ENCODE measurements around the gene ANO3. TPM values are rescaled to one million over a fixed set of nuclear protein-coding genes. Genes with fewer than 3 reads are reported as not detected.

The ANO3 gene
- total RNA-seq, 4 donors from 2014 or later = 0.08 to 0.27 TPM; not detected in 2

- no peak for ATAC-seq
- Histone ChIP-seq H3K27ac (no peak overlapping the region), H3K36me3 (no peaks in the 10 kb centered on the region), H3K27me3 (no peaks in the 10 kb centered on the region), H3K9me3 (peaks cover 0 to 24% (median 0%) of the 10 kb centered on the region in 3 donors), H3K4me3 (no peak overlapping the region), H3K4me1 (no peaks in the 10 kb centered on the region)
- WGBS, 2 donors (ENCODE audit: low coverage in 1 of 2) = 29% methylated on average over 1 of the region's 2 CpGs; no CpG with 5 or more reads in 1 of the 2 donors
- TF ChIP-seq POLR2A (IDR thresholded peaks at IDR 0.05) (no peak), EP300 (IDR thresholded peaks at IDR 0.05) (no peak), POLR2AphosphoS5 (IDR thresholded peaks at IDR 0.05) (no peak), CTCF (IDR thresholded peaks at IDR 0.05) (no peak)
These were observed 281.8 kb downstream of the ANO3 start for GRCh38 chr11:26613759-26614158.

- H3K36me3 ChIP-seq = no peaks in the 10 kb centered on the region
- H3K9me3 ChIP-seq = peaks cover 0 to 9% (median 0%) of the 10 kb centered on the region in 3 donors
- 35 to 67% methylated on average over 1 of the region's 1 CpG for WGBS, 2 donors (ENCODE audit: low coverage in 1 of 2)
- H3K4me3 ChIP-seq = no peak overlapping the region
- H3K27me3 ChIP-seq = no peaks in the 10 kb centered on the region
- ATAC-seq = no peak
- no peak for TF ChIP-seq EP300 (IDR thresholded peaks at IDR 0.05)
- no peak for TF ChIP-seq POLR2AphosphoS5 (IDR thresholded peaks at IDR 0.05)
- TF ChIP-seq POLR2A (IDR thresholded peaks at IDR 0.05) = no peak
- no peak for TF ChIP-seq CTCF (IDR thresholded peaks at IDR 0.05)
- no peaks in the 10 kb centered on the region for H3K4me1 ChIP-seq
- H3K27ac ChIP-seq = no peak overlapping the region
These were observed 286.5 kb downstream of the ANO3 start for GRCh38 chr11:26618441-26618840.

- no peak for ATAC-seq
- no peaks in the 10 kb centered on the region for H3K36me3 ChIP-seq
- 95 to 100% methylated on average over 1 of the region's 1 CpG for WGBS, 2 donors (ENCODE audit: low coverage in 1 of 2)
- no peaks in the 10 kb centered on the region for H3K9me3 ChIP-seq
- no peak overlapping the region for H3K4me3 ChIP-seq
- no peak overlapping the region for H3K27ac ChIP-seq
- no peaks in the 10 kb centered on the region for H3K4me1 ChIP-seq
- H3K27me3 ChIP-seq = no peaks in the 10 kb centered on the region
- TF ChIP-seq POLR2AphosphoS5 (IDR thresholded peaks at IDR 0.05) (no peak), POLR2A (IDR thresholded peaks at IDR 0.05) (no peak), EP300 (IDR thresholded peaks at IDR 0.05) (no peak), CTCF (IDR thresholded peaks at IDR 0.05) (no peak)
These were observed 288.5 kb downstream of the ANO3 start for GRCh38 chr11:26620282-26621045.

GRCh38 chr11:26621132-26621531, 289.2 kb downstream of the ANO3 start:
- no peak overlapping the region for H3K27ac ChIP-seq
- ATAC-seq = no peak
- no peaks in the 10 kb centered on the region for H3K27me3 ChIP-seq
- H3K4me1 ChIP-seq = no peaks in the 10 kb centered on the region
- no peak for TF ChIP-seq CTCF (IDR thresholded peaks at IDR 0.05)
- TF ChIP-seq EP300 (IDR thresholded peaks at IDR 0.05) = no peak
- TF ChIP-seq POLR2A (IDR thresholded peaks at IDR 0.05) = no peak
- TF ChIP-seq POLR2AphosphoS5 (IDR thresholded peaks at IDR 0.05) = no peak
- no peaks in the 10 kb centered on the region for H3K36me3 ChIP-seq
- H3K9me3 ChIP-seq = no peaks in the 10 kb centered on the region
- no peak overlapping the region for H3K4me3 ChIP-seq

- no peaks in the 10 kb centered on the region for H3K9me3 ChIP-seq
- TF ChIP-seq POLR2AphosphoS5 (IDR thresholded peaks at IDR 0.05) = no peak
- no peak for TF ChIP-seq EP300 (IDR thresholded peaks at IDR 0.05)
- TF ChIP-seq CTCF (IDR thresholded peaks at IDR 0.05) = no peak
- TF ChIP-seq POLR2A (IDR thresholded peaks at IDR 0.05) = no peak
- no peak overlapping the region for H3K27ac ChIP-seq
- WGBS, 2 donors (ENCODE audit: low coverage in 1 of 2) = 100% methylated on average over 1 to 2 of the region's 2 CpGs
- no peaks in the 10 kb centered on the region for H3K4me1 ChIP-seq
- H3K27me3 ChIP-seq = no peaks in the 10 kb centered on the region
- no peaks in the 10 kb centered on the region for H3K36me3 ChIP-seq
- no peak overlapping the region for H3K4me3 ChIP-seq
- ATAC-seq = no peak
These were observed 290.3 kb downstream of the ANO3 start for GRCh38 chr11:26622181-26622580.

Measured in gastroesophageal sphincter (tissue), 4 donors.